OCI-LY1 (cell line): ENCODE data around the gene PCSK6.

Experiments used
- EZH2 ChIP-seq: fragments of 200-600 bp; sonication (generic), shearing (Covaris generic); IDR thresholded peaks from 2 replicates; pipeline ENCODE4 v1.8.0; 2017; ENCODE audit warnings: borderline replicate concordance, mixed run types, mild to moderate bottlenecking, antibody characterized with exemption, low read length, moderate library complexity, mixed read lengths
- TF ChIP-seq, protein P1 (sequence below): fragments of 200-600 bp; sonication (generic), shearing (Covaris generic); IDR thresholded peaks from 2 replicates; pipeline ENCODE4 v1.5.1; 2017; ENCODE audit warnings: mild to moderate bottlenecking, antibody characterized with exemption, low read length, moderate library complexity, mixed read lengths

DNA sequence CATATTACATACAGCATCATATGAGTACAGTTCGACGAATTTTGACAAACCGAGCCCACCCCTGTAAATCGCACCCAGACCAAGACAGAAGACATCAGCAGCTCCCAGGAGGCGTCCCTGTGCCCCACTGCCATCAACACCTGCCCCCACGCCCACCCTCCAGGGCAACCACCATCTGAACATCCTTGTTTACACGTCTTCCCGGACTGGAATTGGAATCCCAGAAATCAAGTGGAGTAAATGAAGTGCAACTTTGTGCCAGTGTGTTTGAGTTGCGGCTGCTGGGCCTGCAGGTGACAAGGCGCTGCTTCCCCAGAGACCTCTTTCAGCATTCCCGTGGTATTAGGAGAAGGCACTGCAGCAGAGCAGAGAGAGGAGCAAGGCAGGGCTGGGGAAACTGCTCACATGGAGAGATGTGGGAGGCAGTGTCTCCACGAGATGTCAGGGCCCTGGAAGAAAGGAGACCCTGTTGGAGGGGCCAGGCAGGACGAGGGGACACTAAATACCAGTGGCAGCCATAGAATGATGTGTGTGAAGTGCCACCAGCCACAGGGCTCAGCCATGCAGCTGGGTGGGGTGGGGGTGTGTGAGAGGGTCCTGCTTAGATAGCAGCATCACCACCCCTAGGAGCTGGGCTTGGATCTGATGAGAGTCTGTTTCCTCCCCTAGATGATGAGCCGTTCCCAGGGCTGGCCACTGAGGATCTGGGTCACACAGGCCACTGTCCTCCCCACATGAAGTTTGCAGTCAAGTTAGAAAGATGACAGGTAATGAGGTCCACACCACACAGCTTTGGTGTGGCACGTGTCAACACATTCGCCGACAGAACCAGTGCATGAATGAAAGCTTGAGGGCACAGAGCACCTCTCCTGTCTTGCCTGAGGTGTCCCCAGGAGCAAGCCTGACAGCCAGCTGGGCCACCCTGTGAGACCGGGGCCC lies 33.4 kb upstream of the PCSK6 start:
- TF ChIP-seq, protein P1, sequence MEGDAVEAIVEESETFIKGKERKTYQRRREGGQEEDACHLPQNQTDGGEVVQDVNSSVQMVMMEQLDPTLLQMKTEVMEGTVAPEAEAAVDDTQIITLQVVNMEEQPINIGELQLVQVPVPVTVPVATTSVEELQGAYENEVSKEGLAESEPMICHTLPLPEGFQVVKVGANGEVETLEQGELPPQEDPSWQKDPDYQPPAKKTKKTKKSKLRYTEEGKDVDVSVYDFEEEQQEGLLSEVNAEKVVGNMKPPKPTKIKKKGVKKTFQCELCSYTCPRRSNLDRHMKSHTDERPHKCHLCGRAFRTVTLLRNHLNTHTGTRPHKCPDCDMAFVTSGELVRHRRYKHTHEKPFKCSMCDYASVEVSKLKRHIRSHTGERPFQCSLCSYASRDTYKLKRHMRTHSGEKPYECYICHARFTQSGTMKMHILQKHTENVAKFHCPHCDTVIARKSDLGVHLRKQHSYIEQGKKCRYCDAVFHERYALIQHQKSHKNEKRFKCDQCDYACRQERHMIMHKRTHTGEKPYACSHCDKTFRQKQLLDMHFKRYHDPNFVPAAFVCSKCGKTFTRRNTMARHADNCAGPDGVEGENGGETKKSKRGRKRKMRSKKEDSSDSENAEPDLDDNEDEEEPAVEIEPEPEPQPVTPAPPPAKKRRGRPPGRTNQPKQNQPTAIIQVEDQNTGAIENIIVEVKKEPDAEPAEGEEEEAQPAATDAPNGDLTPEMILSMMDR: no peak
- TF ChIP-seq EZH2: no peak
